Bronchial epithelial cell (primary cell): ENCODE results near the gene LMAN2. TPM values are rescaled to one million over a fixed set of nuclear protein-coding genes. Genes with fewer than 3 reads are reported as not detected.

Source experiments
- DNase-seq: peaks from one replicate; pipeline ENCODE4 v3.0.0-alpha.2; 2010; ENCODE audit warnings: low read depth
- FAIRE-seq: peaks from 2 replicates; lab custom pipeline; 2011; peaks lifted over from hg19 to GRCh38; lab: Jason Lieb, UNC
- H3K27me3 ChIP-seq: 2 replicates; pipeline ENCODE4 v1.5.1; 2011; ENCODE audit warnings: low read length; ENCODE audit not compliant: control insufficient read depth, insufficient read depth
- H3K36me3 ChIP-seq: 2 replicates; pipeline ENCODE4 v1.5.1; 2011; ENCODE audit warnings: low read length; ENCODE audit not compliant: control insufficient read depth, insufficient read depth
- H3K4me3 ChIP-seq: 2 replicates; pipeline ENCODE4 v1.5.1; 2011; ENCODE audit warnings: mild to moderate bottlenecking, low read depth, low read length, control low read depth
- total RNA-seq: library from RNA; depleted of rRNA; stranded (reverse); fragments of >200 nt; gene quantifications from 2 replicates; pipeline ENCODE4 v1.2.1, GENCODE V29; 2014
- TF ChIP-seq, protein P1 (sequence below): IDR thresholded peaks from 2 replicates; pipeline ENCODE4 v1.5.1; 2011; ENCODE audit warnings: mild to moderate bottlenecking, moderate library complexity, low read length, control low read depth, inconsistent platforms; ENCODE audit not compliant: insufficient read depth, severe bottlenecking

Gene LMAN2
- total RNA-seq, 1 donor from 2014 or later = 362 TPM

DNA sequence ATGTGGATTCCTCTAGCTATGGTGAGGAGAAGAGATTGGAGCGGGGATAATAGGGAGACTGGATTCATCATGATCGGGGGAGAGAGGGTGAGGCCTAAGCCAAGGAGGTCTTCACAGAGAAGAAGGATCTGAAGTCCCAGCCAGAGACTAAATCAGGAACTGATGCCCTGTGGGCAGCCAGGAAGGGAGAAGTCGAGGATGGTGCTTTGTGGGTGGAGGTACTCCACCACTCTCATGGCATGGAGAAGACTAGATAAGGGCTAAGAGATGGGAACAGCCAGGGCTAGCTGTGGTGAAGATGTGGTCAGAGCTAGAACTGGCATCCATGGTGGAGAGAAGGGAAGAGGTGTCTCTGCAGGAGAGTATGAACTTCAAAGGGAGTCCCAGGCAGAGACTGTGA is 3.2 kb upstream of the LMAN2 start:
- H3K36me3 ChIP-seq = no peaks in the 10 kb centered on the region
- FAIRE-seq (no peak), DNase-seq (no peak)
- no peak overlapping the region for H3K4me3 ChIP-seq
- TF ChIP-seq, protein P1, sequence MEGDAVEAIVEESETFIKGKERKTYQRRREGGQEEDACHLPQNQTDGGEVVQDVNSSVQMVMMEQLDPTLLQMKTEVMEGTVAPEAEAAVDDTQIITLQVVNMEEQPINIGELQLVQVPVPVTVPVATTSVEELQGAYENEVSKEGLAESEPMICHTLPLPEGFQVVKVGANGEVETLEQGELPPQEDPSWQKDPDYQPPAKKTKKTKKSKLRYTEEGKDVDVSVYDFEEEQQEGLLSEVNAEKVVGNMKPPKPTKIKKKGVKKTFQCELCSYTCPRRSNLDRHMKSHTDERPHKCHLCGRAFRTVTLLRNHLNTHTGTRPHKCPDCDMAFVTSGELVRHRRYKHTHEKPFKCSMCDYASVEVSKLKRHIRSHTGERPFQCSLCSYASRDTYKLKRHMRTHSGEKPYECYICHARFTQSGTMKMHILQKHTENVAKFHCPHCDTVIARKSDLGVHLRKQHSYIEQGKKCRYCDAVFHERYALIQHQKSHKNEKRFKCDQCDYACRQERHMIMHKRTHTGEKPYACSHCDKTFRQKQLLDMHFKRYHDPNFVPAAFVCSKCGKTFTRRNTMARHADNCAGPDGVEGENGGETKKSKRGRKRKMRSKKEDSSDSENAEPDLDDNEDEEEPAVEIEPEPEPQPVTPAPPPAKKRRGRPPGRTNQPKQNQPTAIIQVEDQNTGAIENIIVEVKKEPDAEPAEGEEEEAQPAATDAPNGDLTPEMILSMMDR = no peak
- H3K27me3 ChIP-seq = no peaks in the 10 kb centered on the region

GRCh38 chr5:177354256-177354655 is 2.8 kb upstream of the LMAN2 start:
- H3K4me3 ChIP-seq = no peak overlapping the region
- no peaks in the 10 kb centered on the region for H3K27me3 ChIP-seq
- TF ChIP-seq, protein P1 = no peak
- H3K36me3 ChIP-seq = no peaks in the 10 kb centered on the region
- DNase-seq = no peak
- FAIRE-seq = no peak

GRCh38 chr5:177353093-177353492 is 1.6 kb upstream of the LMAN2 start:
- DNase-seq (no peak), FAIRE-seq (no peak)
- peaks cover 1% of the 10 kb centered on the region for H3K36me3 ChIP-seq
- no peaks in the 10 kb centered on the region for H3K27me3 ChIP-seq
- no peak overlapping the region for H3K4me3 ChIP-seq
- TF ChIP-seq, protein P1 = no peak

- no peak for FAIRE-seq
- peaks cover 8% of the 10 kb centered on the region for H3K36me3 ChIP-seq
- no peak for DNase-seq
- H3K4me3 ChIP-seq = peak overlapping the region; percentile 85
- TF ChIP-seq, protein P1 = no peak
- H3K27me3 ChIP-seq = no peaks in the 10 kb centered on the region
These were observed 584 bp downstream of the LMAN2 start for GRCh38 chr5:177350776-177351391.

DNA sequence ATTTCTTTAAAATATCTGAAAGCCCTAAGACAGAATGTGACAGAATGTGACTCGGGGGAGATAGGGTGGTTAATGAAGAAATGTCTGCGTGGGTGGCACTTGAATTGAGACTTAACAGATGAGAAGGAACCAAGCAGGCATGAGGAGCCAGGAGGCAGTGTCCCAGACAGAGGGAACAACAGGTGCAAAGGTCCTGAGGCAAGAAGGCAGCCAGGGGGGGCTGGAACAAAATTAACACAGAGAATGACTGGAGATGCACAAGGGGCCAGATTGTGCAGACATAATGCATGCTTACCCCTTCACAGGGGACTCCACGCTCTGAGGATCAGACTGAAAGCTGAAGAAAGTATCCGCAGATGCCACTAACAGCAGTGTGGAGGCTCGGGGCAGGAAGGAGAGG is 1.7 kb downstream of the LMAN2 start:
- Histone ChIP-seq H3K27me3 (no peaks in the 10 kb centered on the region), H3K4me3 (no peak overlapping the region), H3K36me3 (peaks cover 8% of the 10 kb centered on the region)
- FAIRE-seq (no peak), DNase-seq (no peak)
- TF ChIP-seq, protein P1 = no peak

- Histone ChIP-seq H3K4me3 (no peak overlapping the region), H3K36me3 (peaks cover 8% of the 10 kb centered on the region), H3K27me3 (no peaks in the 10 kb centered on the region)
- TF ChIP-seq, protein P1 = no peak
- FAIRE-seq = no peak
- no peak for DNase-seq
These were observed 2.2 kb downstream of the LMAN2 start for GRCh38 chr5:177349362-177349647.
